ENCODE results near the gene STEAP1B. TPM values are rescaled to one million over a fixed set of nuclear protein-coding genes. Genes with fewer than 3 reads are reported as not detected.

STEAP1B gene
- polyA plus RNA-seq, 3 donors, result 0.16 TPM; not detected in 2

GRCh38 chr7:22378199-22378980 lies 121.6 kb downstream of the STEAP1B start:
- Mint-ChIP-seq H3K27me3 (ENCODE audit: low read depth in 3 of 3) (peaks cover 0 to 3% (median 1%) of the 10 kb centered on the region in 3 donors), H3K4me1 (no peaks in the 10 kb centered on the region), H3K4me3 (no peak overlapping the region), H3K27ac (no peak overlapping the region), H3K9me3 (peaks cover 0 to 2% (median 0%) of the 10 kb centered on the region in 7 donors), H3K36me3 (no peaks in the 10 kb centered on the region)
- Histone ChIP-seq H3K79me2 (ENCODE audit: insufficient read depth, low read length) (no peaks in the 10 kb centered on the region), H3K27me3 (ENCODE audit: control insufficient read depth in 2 of 2, insufficient read depth in 2 of 2, low read length in 2 of 2) (no peaks in the 10 kb centered on the region), H3K27ac (ENCODE audit: low read depth in 1 of 2, low read length in 2 of 2) (no peak overlapping the region), H2AFZ (ENCODE audit: insufficient read depth, low read depth, low read length, poor library complexity, severe bottlenecking) (no peak overlapping the region), H3K4me3 (replicated peaks in 1 of 3; ENCODE audit: low read depth in 2 of 3, low read length in 3 of 3) (no peak overlapping the region), H3K9me3 (replicated peaks in 1 of 2; ENCODE audit: control insufficient read depth in 1 of 2, insufficient read depth in 1 of 2, low read length in 2 of 2) (no peaks in the 10 kb centered on the region), H4K20me1 (ENCODE audit: insufficient read depth, low read length) (no peaks in the 10 kb centered on the region), H3K9ac (ENCODE audit: insufficient read depth, low read length, poor library complexity, severe bottlenecking) (no peak overlapping the region), H3K4me1 (ENCODE audit: control insufficient read depth in 1 of 2, insufficient read depth in 2 of 2, low read length in 2 of 2) (no peaks in the 10 kb centered on the region), H3K4me2 (replicated peaks; ENCODE audit: extremely low read depth, low read length, poor library complexity, severe bottlenecking) (no peak overlapping the region), H3K36me3 (replicated peaks in 1 of 2; ENCODE audit: control insufficient read depth in 1 of 2, insufficient read depth in 2 of 2, low read length in 2 of 2) (no peaks in the 10 kb centered on the region)
- no CpG with 5 or more reads among the region's 7 CpGs for WGBS (ENCODE audit: insufficient coverage)
- no peak for TF ChIP-seq CTCF (IDR thresholded peaks at IDR 0.05)
- no peak for DNase-seq
- intact Hi-C loops (cut with micrococcal nuclease), result no loop called here

GRCh38 chr7:22377703-22378102 lies 122.3 kb downstream of the STEAP1B start:
- H3K36me3 Mint-ChIP-seq, result no peaks in the 10 kb centered on the region
- peaks cover 0 to 3% (median 1%) of the 10 kb centered on the region in 3 donors for H3K27me3 Mint-ChIP-seq (ENCODE audit: low read depth in 3 of 3)
- no peak overlapping the region for H3K4me2 ChIP-seq (replicated peaks; ENCODE audit: extremely low read depth, low read length, poor library complexity, severe bottlenecking)

More at GRCh38 chr7:22377703-22378102, 122.3 kb downstream of the STEAP1B start:
- 25% methylated on average over 1 of the region's 2 CpGs for WGBS (ENCODE audit: insufficient coverage)
- Histone ChIP-seq H4K20me1 (ENCODE audit: insufficient read depth, low read length) (no peaks in the 10 kb centered on the region), H3K27ac (ENCODE audit: low read depth in 1 of 2, low read length in 2 of 2) (no peak overlapping the region), H3K4me3 (replicated peaks in 1 of 3; ENCODE audit: low read depth in 2 of 3, low read length in 3 of 3) (no peak overlapping the region), H3K9ac (ENCODE audit: insufficient read depth, low read length, poor library complexity, severe bottlenecking) (no peak overlapping the region), H2AFZ (ENCODE audit: insufficient read depth, low read depth, low read length, poor library complexity, severe bottlenecking) (no peak overlapping the region), H3K9me3 (replicated peaks in 1 of 2; ENCODE audit: control insufficient read depth in 1 of 2, insufficient read depth in 1 of 2, low read length in 2 of 2) (no peaks in the 10 kb centered on the region), H3K27me3 (ENCODE audit: control insufficient read depth in 2 of 2, insufficient read depth in 2 of 2, low read length in 2 of 2) (no peaks in the 10 kb centered on the region), H3K36me3 (replicated peaks in 1 of 2; ENCODE audit: control insufficient read depth in 1 of 2, insufficient read depth in 2 of 2, low read length in 2 of 2) (no peaks in the 10 kb centered on the region), H3K4me1 (ENCODE audit: control insufficient read depth in 1 of 2, insufficient read depth in 2 of 2, low read length in 2 of 2) (no peaks in the 10 kb centered on the region), H3K79me2 (ENCODE audit: insufficient read depth, low read length) (no peaks in the 10 kb centered on the region)
- Mint-ChIP-seq H3K4me1 (no peaks in the 10 kb centered on the region), H3K9me3 (peaks cover 0 to 2% (median 0%) of the 10 kb centered on the region in 7 donors), H3K27ac (no peak overlapping the region), H3K4me3 (no peak overlapping the region)
- TF ChIP-seq CTCF (IDR thresholded peaks at IDR 0.05), result no peak
- DNase-seq, result no peak
- intact Hi-C loops (cut with micrococcal nuclease), result no loop called here
